MM.1S (cell line): Measurements from ENCODE around the gene PAX9.

Experiments used
- DNase-seq: peaks from one replicate; pipeline ENCODE4 v3.0.0-alpha.2; 2015
- H2AFZ ChIP-seq: fragments of 300-600 bp; sonication (generic); 2 replicates; pipeline ENCODE4 v1.6.0; 2016; ENCODE audit warnings: antibody characterized with exemption, low read length
- H3F3A ChIP-seq: fragments of 300-600 bp; sonication (generic); 2 replicates; pipeline ENCODE4 v1.6.1; 2016; ENCODE audit warnings: mild to moderate bottlenecking, antibody characterized with exemption, low read length, moderate library complexity, mixed read lengths; ENCODE audit not compliant: insufficient read depth
- H3K27ac ChIP-seq: fragments of 300-600 bp; sonication (generic); 2 replicates; pipeline ENCODE4 v1.5.1; 2016; ENCODE audit warnings: mild to moderate bottlenecking, low read length
- H3K27me3 ChIP-seq: fragments of 300-600 bp; sonication (generic); replicated peaks from 2 replicates; pipeline ENCODE4 v1.6.0; 2016; ENCODE audit warnings: low read length; ENCODE audit not compliant: insufficient read depth
- H3K36me3 ChIP-seq: fragments of 300-600 bp; sonication (generic); replicated peaks from 2 replicates; pipeline ENCODE4 v1.6.1; 2016; ENCODE audit warnings: mild to moderate bottlenecking, low read length, mixed read lengths; ENCODE audit not compliant: insufficient read depth
- H3K4me1 ChIP-seq: fragments of 300-600 bp; sonication (generic); 2 replicates; pipeline ENCODE4 v1.6.1; 2016; ENCODE audit warnings: low read length, mixed read lengths
- H3K4me2 ChIP-seq: fragments of 300-600 bp; sonication (generic); 2 replicates; pipeline ENCODE4 v1.6.0; 2016; ENCODE audit warnings: low read depth, low read length
- H3K4me3 ChIP-seq: fragments of 300-600 bp; sonication (generic); 2 replicates; pipeline ENCODE4 v1.5.1; 2016; ENCODE audit warnings: low read length, mixed read lengths
- H3K79me2 ChIP-seq: fragments of 300-600 bp; sonication (generic); 2 replicates; pipeline ENCODE4 v1.6.1; 2016; ENCODE audit warnings: mixed run types, low read length, mixed read lengths
- H3K9ac ChIP-seq: fragments of 300-600 bp; sonication (generic); 2 replicates; pipeline ENCODE4 v1.6.1; 2016; ENCODE audit warnings: low read length, mixed read lengths
- H3K9me2 ChIP-seq: fragments of 300-600 bp; sonication (generic); replicated peaks from 2 replicates; pipeline ENCODE4 v1.6.1; 2016; ENCODE audit warnings: mild to moderate bottlenecking, low read length, mixed read lengths; ENCODE audit not compliant: insufficient read depth
- H3K9me3 ChIP-seq: fragments of 300-600 bp; sonication (generic); replicated peaks from 2 replicates; pipeline ENCODE4 v1.6.1; 2016; ENCODE audit warnings: mild to moderate bottlenecking, low read length, mixed read lengths; ENCODE audit not compliant: insufficient read depth
- H4K20me1 ChIP-seq: fragments of 300-600 bp; sonication (generic); 2 replicates; pipeline ENCODE4 v1.6.1; 2016; ENCODE audit warnings: mild to moderate bottlenecking, low read length, moderate library complexity, mixed read lengths; ENCODE audit not compliant: insufficient read depth
- EZH2 ChIP-seq: fragments of 300-600 bp; sonication (generic); optimal IDR thresholded peaks from 2 replicates; pipeline ENCODE3; 2017; ENCODE audit warnings: low read depth, mild to moderate bottlenecking, antibody characterized with exemption, low read length, mixed read lengths
- EZH2phosphoT487 ChIP-seq: fragments of 300-600 bp; sonication (generic); IDR thresholded peaks from 2 replicates; pipeline ENCODE4 v1.6.1; 2018; ENCODE audit warnings: antibody characterized with exemption, low read length
- TF ChIP-seq, protein P1 (sequence below): fragments of 300-600 bp; sonication (generic); IDR thresholded peaks from 2 replicates; pipeline ENCODE4 v1.5.1; 2016; ENCODE audit warnings: antibody characterized with exemption, low read length, mixed read lengths

PAX9 gene

DNA sequence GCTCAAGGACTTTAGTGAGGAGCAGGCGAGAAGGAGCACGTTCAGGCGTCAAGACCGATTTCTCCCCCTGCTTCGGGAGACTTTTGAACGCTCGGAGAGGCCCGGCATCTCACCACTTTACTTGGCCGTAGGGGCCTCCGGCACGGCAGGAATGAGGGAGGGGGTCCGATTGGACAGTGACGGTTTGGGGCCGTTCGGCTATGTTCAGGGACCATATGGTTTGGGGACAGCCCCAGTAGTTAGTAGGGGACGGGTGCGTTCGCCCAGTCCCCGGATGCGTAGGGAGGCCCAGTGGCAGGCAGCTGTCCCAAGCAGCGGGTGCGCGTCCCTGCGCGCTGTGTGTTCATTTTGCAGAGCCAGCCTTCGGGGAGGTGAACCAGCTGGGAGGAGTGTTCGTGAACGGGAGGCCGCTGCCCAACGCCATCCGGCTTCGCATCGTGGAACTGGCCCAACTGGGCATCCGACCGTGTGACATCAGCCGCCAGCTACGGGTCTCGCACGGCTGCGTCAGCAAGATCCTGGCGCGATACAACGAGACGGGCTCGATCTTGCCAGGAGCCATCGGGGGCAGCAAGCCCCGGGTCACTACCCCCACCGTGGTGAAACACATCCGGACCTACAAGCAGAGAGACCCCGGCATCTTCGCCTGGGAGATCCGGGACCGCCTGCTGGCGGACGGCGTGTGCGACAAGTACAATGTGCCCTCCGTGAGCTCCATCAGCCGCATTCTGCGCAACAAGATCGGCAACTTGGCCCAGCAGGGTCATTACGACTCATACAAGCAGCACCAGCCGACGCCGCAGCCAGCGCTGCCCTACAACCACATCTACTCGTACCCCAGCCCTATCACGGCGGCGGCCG lies 1.1 kb downstream of the PAX9 start:
- H3K79me2 ChIP-seq: no peaks in the 10 kb centered on the region
- no peak overlapping the region for H2AFZ ChIP-seq
- no peaks in the 10 kb centered on the region for H3K4me1 ChIP-seq
- no peak overlapping the region for H3K9ac ChIP-seq
- TF ChIP-seq, protein P1, sequence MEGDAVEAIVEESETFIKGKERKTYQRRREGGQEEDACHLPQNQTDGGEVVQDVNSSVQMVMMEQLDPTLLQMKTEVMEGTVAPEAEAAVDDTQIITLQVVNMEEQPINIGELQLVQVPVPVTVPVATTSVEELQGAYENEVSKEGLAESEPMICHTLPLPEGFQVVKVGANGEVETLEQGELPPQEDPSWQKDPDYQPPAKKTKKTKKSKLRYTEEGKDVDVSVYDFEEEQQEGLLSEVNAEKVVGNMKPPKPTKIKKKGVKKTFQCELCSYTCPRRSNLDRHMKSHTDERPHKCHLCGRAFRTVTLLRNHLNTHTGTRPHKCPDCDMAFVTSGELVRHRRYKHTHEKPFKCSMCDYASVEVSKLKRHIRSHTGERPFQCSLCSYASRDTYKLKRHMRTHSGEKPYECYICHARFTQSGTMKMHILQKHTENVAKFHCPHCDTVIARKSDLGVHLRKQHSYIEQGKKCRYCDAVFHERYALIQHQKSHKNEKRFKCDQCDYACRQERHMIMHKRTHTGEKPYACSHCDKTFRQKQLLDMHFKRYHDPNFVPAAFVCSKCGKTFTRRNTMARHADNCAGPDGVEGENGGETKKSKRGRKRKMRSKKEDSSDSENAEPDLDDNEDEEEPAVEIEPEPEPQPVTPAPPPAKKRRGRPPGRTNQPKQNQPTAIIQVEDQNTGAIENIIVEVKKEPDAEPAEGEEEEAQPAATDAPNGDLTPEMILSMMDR: no peak
- TF ChIP-seq EZH2phosphoT487 (no peak), EZH2 (no peak)
- H3K4me3 ChIP-seq: no peak overlapping the region
- DNase-seq: no peak
- H3K27ac ChIP-seq: no peak overlapping the region
- H3K27me3 ChIP-seq: no peaks in the 10 kb centered on the region
- H4K20me1 ChIP-seq: no peaks in the 10 kb centered on the region
- H3K9me2 ChIP-seq: no peaks in the 10 kb centered on the region
- no peaks in the 10 kb centered on the region for H3K36me3 ChIP-seq
- H3F3A ChIP-seq: no peaks in the 10 kb centered on the region
- H3K4me2 ChIP-seq: no peak overlapping the region
- H3K9me3 ChIP-seq: no peaks in the 10 kb centered on the region

DNA sequence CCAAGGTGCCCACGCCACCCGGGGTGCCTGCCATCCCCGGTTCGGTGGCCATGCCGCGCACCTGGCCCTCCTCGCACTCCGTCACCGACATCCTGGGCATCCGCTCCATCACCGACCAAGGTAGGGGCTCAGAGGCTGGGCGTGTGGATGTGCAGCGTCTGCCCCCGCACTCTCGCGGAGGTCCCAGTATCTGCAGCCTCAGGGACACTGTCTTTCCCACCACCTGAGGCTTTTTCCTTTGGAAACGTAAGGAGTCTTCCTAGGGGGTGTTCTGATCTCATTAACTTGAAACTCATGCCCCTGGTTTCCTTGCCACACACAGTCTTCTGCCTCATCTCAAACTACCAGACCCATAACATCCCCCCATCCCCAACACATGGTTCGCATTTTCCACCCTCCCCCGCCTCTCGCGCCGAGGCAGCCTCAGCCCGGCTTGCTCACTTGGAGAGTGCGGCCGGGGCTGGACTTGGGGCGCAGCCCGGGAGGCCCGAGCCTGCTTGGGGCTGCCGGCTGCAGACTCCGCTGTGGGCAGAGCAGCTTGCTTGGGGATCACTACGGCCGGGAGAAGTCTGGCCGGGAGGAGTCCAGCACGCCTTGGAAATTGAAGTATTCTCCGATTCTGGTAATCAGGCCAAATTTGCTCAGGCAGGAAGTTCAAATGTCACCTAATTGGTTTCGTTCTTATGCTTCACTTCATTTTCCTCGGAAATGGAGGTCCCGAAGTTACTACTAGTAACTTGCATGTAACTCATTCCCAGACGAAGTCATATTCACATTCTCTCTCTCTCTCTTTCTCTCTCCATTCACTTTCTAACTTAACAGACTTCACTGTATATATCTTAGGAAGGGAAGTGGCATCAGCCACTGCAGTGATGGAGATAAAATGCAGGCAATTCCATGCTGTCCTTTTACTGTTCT lies 2.0 kb downstream of the PAX9 start:
- Histone ChIP-seq H3K36me3 (no peaks in the 10 kb centered on the region), H3K9ac (no peak overlapping the region), H4K20me1 (no peaks in the 10 kb centered on the region), H3F3A (no peaks in the 10 kb centered on the region), H2AFZ (no peak overlapping the region), H3K9me2 (no peaks in the 10 kb centered on the region), H3K4me2 (no peak overlapping the region), H3K27ac (no peak overlapping the region), H3K79me2 (no peaks in the 10 kb centered on the region), H3K27me3 (no peaks in the 10 kb centered on the region), H3K4me1 (no peaks in the 10 kb centered on the region), H3K9me3 (no peaks in the 10 kb centered on the region), H3K4me3 (no peak overlapping the region)
- DNase-seq: no peak
- TF ChIP-seq, protein P1: no peak
- TF ChIP-seq EZH2phosphoT487: no peak
- TF ChIP-seq EZH2: no peak

DNA sequence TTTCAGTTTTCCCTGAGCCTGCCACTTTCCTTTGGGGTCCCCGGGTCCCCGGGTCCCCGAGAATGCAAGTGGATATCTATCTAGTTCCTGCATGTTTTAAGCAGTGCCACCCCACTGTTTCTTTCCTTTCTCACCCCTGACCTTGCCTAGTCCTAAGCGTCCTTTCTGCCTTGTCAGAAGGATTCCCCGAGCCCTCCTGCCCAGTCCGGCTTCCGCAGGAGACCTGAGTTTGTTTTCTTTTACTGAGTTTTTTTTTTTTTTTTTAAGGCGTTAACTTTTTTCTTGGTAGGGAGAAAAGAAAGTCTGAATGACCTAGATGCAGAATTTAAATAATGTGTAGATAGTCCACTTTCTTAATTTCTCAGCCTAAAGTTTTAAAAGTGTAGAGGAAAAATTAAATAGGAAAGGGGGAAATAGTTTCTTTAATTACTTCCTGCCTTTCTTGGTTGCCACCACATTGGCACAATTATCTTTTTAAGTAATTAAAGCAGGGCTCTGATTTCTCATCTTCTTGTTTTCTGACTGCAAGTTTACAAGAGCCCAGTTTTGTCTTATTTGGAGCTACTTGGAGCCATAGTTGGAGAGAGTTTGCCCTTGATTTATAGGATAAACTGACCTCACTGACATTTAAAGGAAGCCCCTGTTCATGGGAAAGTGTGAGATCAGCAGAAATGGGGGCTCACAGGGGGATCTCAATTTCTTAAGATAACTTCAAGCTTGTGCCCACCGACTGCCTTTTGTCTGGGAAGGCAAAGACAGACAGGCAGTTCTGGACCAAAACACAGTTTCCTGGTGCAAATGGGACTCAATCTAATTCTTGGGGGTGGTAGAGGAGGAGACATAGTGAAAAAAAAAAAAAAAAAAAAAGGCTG lies 2.9 kb downstream of the PAX9 start:
- Histone ChIP-seq H3K9me2 (no peaks in the 10 kb centered on the region), H3K79me2 (no peaks in the 10 kb centered on the region), H4K20me1 (no peaks in the 10 kb centered on the region), H3F3A (no peaks in the 10 kb centered on the region), H3K27ac (no peak overlapping the region), H3K9me3 (no peaks in the 10 kb centered on the region), H3K9ac (no peak overlapping the region), H3K4me2 (no peak overlapping the region), H3K4me1 (no peaks in the 10 kb centered on the region), H3K36me3 (no peaks in the 10 kb centered on the region), H3K4me3 (no peak overlapping the region), H3K27me3 (no peaks in the 10 kb centered on the region), H2AFZ (no peak overlapping the region)
- no peak for TF ChIP-seq EZH2phosphoT487
- no peak for DNase-seq
